ENCODE data around the gene NLRC5.

DNA sequence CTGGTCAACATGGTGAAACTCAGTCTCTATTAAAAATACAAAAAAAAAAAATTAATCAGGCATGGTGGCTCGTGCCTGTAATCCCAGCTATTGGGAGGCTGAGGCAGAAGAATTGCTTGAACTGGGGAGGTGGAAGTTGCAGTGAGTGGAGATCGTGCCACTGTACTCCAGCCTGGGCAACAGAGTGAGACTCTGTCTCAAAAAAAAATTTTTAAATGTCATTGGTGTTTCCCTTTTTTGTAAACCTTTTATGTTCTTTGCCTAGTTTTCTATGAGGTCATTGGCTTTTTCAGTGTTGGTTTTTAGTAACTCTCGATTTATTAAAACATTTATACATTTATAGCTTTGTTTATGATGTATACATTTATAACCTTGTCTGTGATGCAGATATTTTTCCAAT, 18.2 kb downstream of the NLRC5 start:
- TF ChIP-seq, protein P1, sequence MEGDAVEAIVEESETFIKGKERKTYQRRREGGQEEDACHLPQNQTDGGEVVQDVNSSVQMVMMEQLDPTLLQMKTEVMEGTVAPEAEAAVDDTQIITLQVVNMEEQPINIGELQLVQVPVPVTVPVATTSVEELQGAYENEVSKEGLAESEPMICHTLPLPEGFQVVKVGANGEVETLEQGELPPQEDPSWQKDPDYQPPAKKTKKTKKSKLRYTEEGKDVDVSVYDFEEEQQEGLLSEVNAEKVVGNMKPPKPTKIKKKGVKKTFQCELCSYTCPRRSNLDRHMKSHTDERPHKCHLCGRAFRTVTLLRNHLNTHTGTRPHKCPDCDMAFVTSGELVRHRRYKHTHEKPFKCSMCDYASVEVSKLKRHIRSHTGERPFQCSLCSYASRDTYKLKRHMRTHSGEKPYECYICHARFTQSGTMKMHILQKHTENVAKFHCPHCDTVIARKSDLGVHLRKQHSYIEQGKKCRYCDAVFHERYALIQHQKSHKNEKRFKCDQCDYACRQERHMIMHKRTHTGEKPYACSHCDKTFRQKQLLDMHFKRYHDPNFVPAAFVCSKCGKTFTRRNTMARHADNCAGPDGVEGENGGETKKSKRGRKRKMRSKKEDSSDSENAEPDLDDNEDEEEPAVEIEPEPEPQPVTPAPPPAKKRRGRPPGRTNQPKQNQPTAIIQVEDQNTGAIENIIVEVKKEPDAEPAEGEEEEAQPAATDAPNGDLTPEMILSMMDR (tag by site-specific recombination; IDR thresholded peaks at IDR 0.05): no peak
- TF ChIP-seq ZNF660 (tag by site-specific recombination; IDR thresholded peaks at IDR 0.05): no peak
- TF ChIP-seq ZNF19 (tag by site-specific recombination; IDR thresholded peaks at IDR 0.05; ENCODE audit: low read depth): no peak
- TF ChIP-seq, protein P2, sequence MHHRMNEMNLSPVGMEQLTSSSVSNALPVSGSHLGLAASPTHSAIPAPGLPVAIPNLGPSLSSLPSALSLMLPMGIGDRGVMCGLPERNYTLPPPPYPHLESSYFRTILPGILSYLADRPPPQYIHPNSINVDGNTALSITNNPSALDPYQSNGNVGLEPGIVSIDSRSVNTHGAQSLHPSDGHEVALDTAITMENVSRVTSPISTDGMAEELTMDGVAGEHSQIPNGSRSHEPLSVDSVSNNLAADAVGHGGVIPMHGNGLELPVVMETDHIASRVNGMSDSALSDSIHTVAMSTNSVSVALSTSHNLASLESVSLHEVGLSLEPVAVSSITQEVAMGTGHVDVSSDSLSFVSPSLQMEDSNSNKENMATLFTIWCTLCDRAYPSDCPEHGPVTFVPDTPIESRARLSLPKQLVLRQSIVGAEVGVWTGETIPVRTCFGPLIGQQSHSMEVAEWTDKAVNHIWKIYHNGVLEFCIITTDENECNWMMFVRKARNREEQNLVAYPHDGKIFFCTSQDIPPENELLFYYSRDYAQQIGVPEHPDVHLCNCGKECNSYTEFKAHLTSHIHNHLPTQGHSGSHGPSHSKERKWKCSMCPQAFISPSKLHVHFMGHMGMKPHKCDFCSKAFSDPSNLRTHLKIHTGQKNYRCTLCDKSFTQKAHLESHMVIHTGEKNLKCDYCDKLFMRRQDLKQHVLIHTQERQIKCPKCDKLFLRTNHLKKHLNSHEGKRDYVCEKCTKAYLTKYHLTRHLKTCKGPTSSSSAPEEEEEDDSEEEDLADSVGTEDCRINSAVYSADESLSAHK (tag by site-specific recombination; IDR thresholded peaks at IDR 0.05): no peak
- no peak for TF ChIP-seq ZNF777 (tag by site-specific recombination; IDR thresholded peaks at IDR 0.05; ENCODE audit: borderline replicate concordance)
- no peak for TF ChIP-seq KLF16 (tag by site-specific recombination; IDR thresholded peaks at IDR 0.05)
- TF ChIP-seq, protein P3, sequence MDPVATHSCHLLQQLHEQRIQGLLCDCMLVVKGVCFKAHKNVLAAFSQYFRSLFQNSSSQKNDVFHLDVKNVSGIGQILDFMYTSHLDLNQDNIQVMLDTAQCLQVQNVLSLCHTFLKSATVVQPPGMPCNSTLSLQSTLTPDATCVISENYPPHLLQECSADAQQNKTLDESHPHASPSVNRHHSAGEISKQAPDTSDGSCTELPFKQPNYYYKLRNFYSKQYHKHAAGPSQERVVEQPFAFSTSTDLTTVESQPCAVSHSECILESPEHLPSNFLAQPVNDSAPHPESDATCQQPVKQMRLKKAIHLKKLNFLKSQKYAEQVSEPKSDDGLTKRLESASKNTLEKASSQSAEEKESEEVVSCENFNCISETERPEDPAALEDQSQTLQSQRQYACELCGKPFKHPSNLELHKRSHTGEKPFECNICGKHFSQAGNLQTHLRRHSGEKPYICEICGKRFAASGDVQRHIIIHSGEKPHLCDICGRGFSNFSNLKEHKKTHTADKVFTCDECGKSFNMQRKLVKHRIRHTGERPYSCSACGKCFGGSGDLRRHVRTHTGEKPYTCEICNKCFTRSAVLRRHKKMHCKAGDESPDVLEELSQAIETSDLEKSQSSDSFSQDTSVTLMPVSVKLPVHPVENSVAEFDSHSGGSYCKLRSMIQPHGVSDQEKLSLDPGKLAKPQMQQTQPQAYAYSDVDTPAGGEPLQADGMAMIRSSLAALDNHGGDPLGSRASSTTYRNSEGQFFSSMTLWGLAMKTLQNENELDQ (tag by site-specific recombination; IDR thresholded peaks at IDR 0.05; ENCODE audit: low read depth): no peak
- TF ChIP-seq ZNF274 (IDR thresholded peaks at IDR 0.05; ENCODE audit: low read length): no peak
- no peak for TF ChIP-seq ZNF274 (tag by site-specific recombination; IDR thresholded peaks at IDR 0.05; ENCODE audit: borderline replicate concordance)
